Testis (tissue), 3 donors: ENCODE measurements around the gene TBC1D32. TPM values are rescaled to one million over a fixed set of nuclear protein-coding genes. Genes with fewer than 3 reads are reported as not detected.
"Not testable (repeated sequence)": the region's sequence is repeated elsewhere in the genome, so short reads cannot be mapped to it uniquely, and the experiment has no call there.

Experiments
- DNase-seq: peaks from one replicate; pipeline ENCODE4 v3.0.0-alpha.2; 2019
- H3K27ac ChIP-seq, 2 donors: fragments of 200-600 bp; sonication (generic); one replicate each; pipeline ENCODE4 v1.5.1; 2019
- H3K27me3 ChIP-seq: fragments of 200-600 bp; sonication (generic); one replicate; pipeline ENCODE4 v1.5.1; 2019
- H3K36me3 ChIP-seq: fragments of 200-600 bp; sonication (generic); one replicate; pipeline ENCODE4 v1.5.1; 2017; ENCODE audit warnings: low read depth; ENCODE audit errors: missing control alignments
- H3K4me1 ChIP-seq: fragments of 200-600 bp; sonication (generic); one replicate; pipeline ENCODE4 v1.5.1; 2019
- H3K4me3 ChIP-seq, 2 donors: fragments of 200-600 bp; sonication (generic); one replicate each; pipeline ENCODE4 v1.5.1; 2017 to 2019
- H3K9me3 ChIP-seq: fragments of 200-600 bp; sonication (generic); one replicate; pipeline ENCODE4 v1.5.1; 2017
- CTCF ChIP-seq, 3 experiments: fragments of 450-650 bp in 2 of 3; fragments of 200-600 bp in 1 of 3; sonication (generic) in 1 of 3; IDR thresholded peaks; one replicate each; pipeline ENCODE4 v1.5.1; 2016 to 2019; ENCODE audit warnings: antibody characterized with exemption in 3 of 3, mild to moderate bottlenecking in 2 of 3, moderate library complexity in 1 of 3
- POLR2A ChIP-seq: fragments of 450-650 bp; IDR thresholded peaks from one replicate; pipeline ENCODE4 v1.6.1; 2017; ENCODE audit warnings: antibody characterized with exemption, mild to moderate bottlenecking, moderate library complexity
- WGBS, 2 donors: methylation state at CpG; one replicate each; pipeline ENCODE4 v1.1.5; 2018; 5-methylcytosine and 5-hydroxymethylcytosine counted together
- intact Hi-C: fragments of 100-400 bp; cut with DNase I; formaldehyde crosslinking; loops from one replicate; pipeline ENCODE4 v1.15.1; 2023; ENCODE audit warnings: low total_unique reads
- polyA plus RNA-seq: library from polyadenylated mRNA; stranded (reverse); fragments of 350-450 nt; fragmentation: Illumina TruSeq; extraction: RNeasy Lipid Tissue Mini Kit (QIAGEN cat#74804); gene quantifications from one replicate; pipeline ENCODE4 v1.2.3, GENCODE V29; 2014; ENCODE audit warnings: low read depth, low replicate concordance; ENCODE audit not compliant: insufficient read depth
- total RNA-seq, 2 donors: library from RNA; depleted of rRNA; stranded (reverse); fragments of >200 nt; gene quantifications; one replicate each; pipeline ENCODE4 v1.2.3, GENCODE V29; 2016

The TBC1D32 gene
- total and polyA plus RNA-seq, 3 donors from 2014 or later, result 9.3 to 37.4 (median 22.1) TPM

DNA sequence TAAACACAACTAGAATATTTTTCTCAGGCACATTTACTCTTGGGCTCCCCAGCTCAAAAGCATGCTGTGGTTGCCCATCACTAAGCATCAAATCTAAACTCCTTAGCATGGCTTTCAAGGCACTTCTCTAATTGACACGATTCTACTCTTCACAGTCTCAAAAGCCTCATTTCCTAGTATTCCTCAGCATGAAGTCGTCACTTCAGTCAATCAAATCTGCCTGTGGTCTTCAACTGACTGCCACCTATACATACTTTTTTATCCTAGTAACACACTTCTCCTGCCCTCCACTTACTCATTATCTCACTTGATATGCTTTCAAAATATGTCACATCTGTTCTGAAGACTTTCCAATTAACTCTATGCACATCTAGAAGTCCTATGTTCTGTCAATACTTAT lies 110.3 kb downstream of the TBC1D32 start:
- no peaks in the 10 kb centered on the region for H3K9me3 ChIP-seq
- no peak overlapping the region for H3K4me3 ChIP-seq
- no peaks in the 10 kb centered on the region for H3K27me3 ChIP-seq
- TF ChIP-seq CTCF (IDR thresholded peaks at IDR 0.05), result no peak
- no peak for TF ChIP-seq POLR2A
- intact Hi-C loops, result no loop called here
- no peak for DNase-seq
- H3K36me3 ChIP-seq, result no peaks in the 10 kb centered on the region
- H3K4me1 ChIP-seq, result no peaks in the 10 kb centered on the region
- WGBS, 2 donors, result 82% methylated on average over 2 of the region's 2 CpGs
- no peak overlapping the region for H3K27ac ChIP-seq

DNA sequence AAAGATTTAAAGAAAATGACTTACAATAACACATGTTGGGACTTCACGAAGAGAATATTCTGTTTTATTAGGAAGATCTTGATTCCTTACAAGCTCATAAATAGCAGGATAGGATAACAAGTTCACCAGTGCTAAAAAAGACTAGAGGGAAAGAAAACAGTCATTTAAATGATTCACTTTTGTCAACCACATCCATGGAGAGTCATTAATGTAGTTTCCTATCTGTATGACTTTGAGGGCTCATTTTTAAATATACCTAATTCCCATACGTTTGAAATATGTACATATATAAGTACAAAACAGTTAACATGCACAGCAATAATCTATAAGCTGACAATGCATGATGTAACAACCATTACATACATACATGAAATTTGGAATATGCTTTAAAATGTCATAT lies 111.1 kb downstream of the TBC1D32 start:
- H3K4me3 ChIP-seq, result no peak overlapping the region
- no peak for DNase-seq
- no peaks in the 10 kb centered on the region for H3K9me3 ChIP-seq
- no peak overlapping the region for H3K27ac ChIP-seq
- no peaks in the 10 kb centered on the region for H3K4me1 ChIP-seq
- intact Hi-C loops, result no loop called here
- H3K27me3 ChIP-seq, result no peaks in the 10 kb centered on the region
- H3K36me3 ChIP-seq, result no peaks in the 10 kb centered on the region
- TF ChIP-seq POLR2A (no peak), CTCF (IDR thresholded peaks at IDR 0.05) (no peak)
- 85 to 89% methylated on average over 2 of the region's 2 CpGs for WGBS, 2 donors

DNA sequence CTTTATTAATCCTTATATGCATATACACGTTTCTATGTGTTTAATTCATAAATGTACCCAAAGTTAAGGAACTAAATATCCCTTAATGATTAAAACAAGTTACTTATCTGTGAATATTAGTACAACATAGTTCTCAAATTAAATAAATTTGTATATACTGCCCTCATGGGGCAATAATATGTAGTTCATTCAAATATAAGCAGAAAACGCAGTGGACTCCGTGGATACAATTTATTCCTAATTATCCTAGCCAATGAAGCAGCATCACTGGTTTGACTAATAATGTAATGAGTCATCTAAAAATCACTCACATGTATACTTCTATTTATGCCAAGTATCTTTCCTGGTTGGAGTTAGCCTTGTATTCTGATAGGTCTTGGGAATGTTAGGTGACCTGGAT lies 111.6 kb downstream of the TBC1D32 start:
- Histone ChIP-seq H3K27me3 (no peaks in the 10 kb centered on the region), H3K36me3 (no peaks in the 10 kb centered on the region), H3K27ac (no peak overlapping the region), H3K4me3 (no peak overlapping the region), H3K4me1 (no peaks in the 10 kb centered on the region), H3K9me3 (no peaks in the 10 kb centered on the region)
- TF ChIP-seq CTCF (IDR thresholded peaks at IDR 0.05) (no peak), POLR2A (no peak)
- intact Hi-C loops, result no loop called here
- no peak for DNase-seq
- WGBS, 2 donors, result 41 to 44% methylated on average over 3 of the region's 3 CpGs

GRCh38 chr6:121216928-121217327 lies 117.4 kb downstream of the TBC1D32 start:
- H3K36me3 ChIP-seq, result no peaks in the 10 kb centered on the region
- DNase-seq, result no peak
- H3K27ac ChIP-seq, result no peak overlapping the region
- no peaks in the 10 kb centered on the region for H3K4me1 ChIP-seq
- TF ChIP-seq POLR2A (no peak), CTCF (IDR thresholded peaks at IDR 0.05) (no peak)
- H3K4me3 ChIP-seq, result no peak overlapping the region
- H3K27me3 ChIP-seq, result no peaks in the 10 kb centered on the region
- no peaks in the 10 kb centered on the region for H3K9me3 ChIP-seq
- 86 to 93% methylated on average over 1 of the region's 1 CpG for WGBS, 2 donors
- intact Hi-C loops, result no loop called here

DNA sequence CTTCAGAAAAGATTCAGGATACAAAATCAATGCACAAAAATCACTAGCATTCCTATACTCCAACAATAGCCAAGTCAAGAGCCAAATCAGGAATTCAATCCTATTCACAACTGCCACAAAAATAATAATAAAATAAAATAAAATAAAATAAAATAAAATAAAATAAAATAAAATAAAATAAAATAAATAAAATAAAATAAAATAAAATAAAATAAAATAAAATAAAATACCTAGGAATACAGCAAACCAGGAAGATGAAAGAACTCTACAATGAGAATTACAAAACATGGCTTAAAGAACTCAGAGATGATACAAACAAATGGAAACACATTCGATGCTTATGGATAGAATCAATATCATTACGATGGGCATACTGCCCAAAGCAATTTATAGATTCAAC lies 120.9 kb downstream of the TBC1D32 start:
- WGBS, 2 donors, result 94 to 95% methylated on average over 2 of the region's 2 CpGs

More for the DNA sequence above, 120.9 kb downstream of the TBC1D32 start:
- H3K4me3 ChIP-seq, H3K27ac ChIP-seq, H3K27me3 ChIP-seq, intact Hi-C loops, H3K36me3 ChIP-seq, H3K4me1 ChIP-seq, DNase-seq, H3K9me3 ChIP-seq: not testable (repeated sequence)
